HG03095 (cell line): Measurements from ENCODE around the gene UNC119B.

Experiments
- ATAC-seq: cut with Tn5 transposase; IDR thresholded peaks from one replicate; pipeline ENCODE4 v1.9.1; 2021; ENCODE audit warnings: moderate library complexity; ENCODE audit not compliant: unreplicated experiment

The UNC119B gene

DNA sequence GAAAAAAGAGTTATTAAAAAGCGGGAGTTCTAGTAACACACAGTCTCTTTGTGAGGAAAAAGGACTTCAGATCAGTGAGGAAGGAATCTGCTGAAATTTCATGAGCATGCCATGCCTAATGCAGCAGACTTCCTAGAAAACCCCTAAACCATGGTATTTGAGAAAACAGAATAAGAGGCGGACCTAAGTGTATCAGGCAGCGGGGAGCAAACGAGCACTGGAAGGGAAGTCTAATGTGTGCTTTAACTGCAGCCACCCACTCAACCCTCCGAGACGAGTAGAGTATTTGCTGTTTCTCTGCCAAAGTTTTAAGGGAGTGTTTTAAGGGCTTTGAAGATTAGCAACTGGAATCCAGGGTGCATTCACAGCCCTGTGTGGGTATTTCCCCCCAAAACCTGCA lies 51.8 kb downstream of the UNC119B start:
- no peak for ATAC-seq

DNA sequence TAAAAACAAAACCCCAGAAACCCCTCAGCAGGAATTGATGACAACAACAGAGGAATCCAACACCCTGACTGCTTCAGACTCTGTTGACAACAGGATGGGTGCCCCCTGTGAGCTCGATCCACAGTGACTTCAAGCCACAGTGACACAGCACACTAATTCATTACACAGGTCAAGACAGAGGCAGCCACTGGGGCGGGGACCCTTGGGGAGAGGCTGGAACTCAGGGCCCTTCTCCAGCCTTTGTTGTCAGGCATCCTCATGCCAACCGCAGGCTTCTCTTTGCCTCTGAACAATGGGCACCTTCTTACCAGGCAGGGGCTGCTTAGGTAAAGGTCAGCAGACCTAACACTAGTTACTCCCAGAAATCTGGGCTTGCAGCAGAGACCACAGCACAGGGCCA lies 53.0 kb downstream of the UNC119B start:
- ATAC-seq: no peak

DNA sequence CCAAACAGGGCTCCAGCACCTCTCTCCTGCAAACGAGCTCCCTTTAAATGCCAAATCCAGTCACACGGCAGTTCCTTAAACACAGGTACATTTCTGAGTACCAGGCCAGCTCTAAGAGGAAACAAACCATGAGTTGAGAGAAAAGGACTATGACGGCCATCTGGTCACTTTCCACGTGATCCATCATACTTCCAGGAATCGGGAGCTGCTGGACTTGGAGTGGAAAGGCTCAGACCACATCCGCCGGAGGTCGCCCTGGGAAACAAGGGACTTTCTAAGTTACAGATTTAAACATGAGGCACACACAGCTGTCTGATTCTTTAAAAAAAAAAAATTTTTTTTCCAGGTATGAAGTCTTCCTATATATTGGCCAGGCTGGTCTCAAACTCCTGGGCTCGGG lies 54.6 kb downstream of the UNC119B start:
- ATAC-seq: no peak

GRCh38 chr12:120766566-120766965 lies 56.3 kb downstream of the UNC119B start:
- no peak for ATAC-seq

GRCh38 chr12:120767071-120768024 lies 57.1 kb downstream of the UNC119B start:
- ATAC-seq: no peak

- no peak for ATAC-seq
Observed at GRCh38 chr12:120771097-120771496, 60.8 kb downstream of the UNC119B start.
